HEK293 (cell line): ENCODE results near the gene PPP2R2D.
A peak's percentile ranks its signal among the peaks of the same experiment; 100 is the strongest.

Experiments used
- CTCF ChIA-PET: fragments of 350-600 bp; formaldehyde crosslinking; extraction: SDS; loops from one replicate; lab custom pipeline; 2021; ENCODE audit warnings: antibody characterized with exemption; lab: Yijun Ruan, JAX
- POLR2A ChIA-PET: fragments of 300-600 bp; formaldehyde crosslinking; extraction: SDS; loops from one replicate; lab custom pipeline; 2020; ENCODE audit warnings: antibody characterized with exemption, inconsistent platforms; lab: Yijun Ruan, JAX
- H3K27ac ChIP-seq: fragments of 200-500 bp; sonication (Bioruptor generic); 2 replicates; pipeline ENCODE4 v1.5.1; 2014; ENCODE audit warnings: low read depth, low read length, control low read depth, inconsistent platforms; ENCODE audit errors: extremely low read depth
- H3K36me3 ChIP-seq, 2 experiments: fragments of 200-500 bp in 1 of 2; sonication (Bioruptor generic) in 1 of 2; 1 replicate in 1 of 2; 2 replicates in 1 of 2; pipeline ENCODE4 v1.5.1; 2014 to 2017; ENCODE audit warnings: inconsistent platforms in 2 of 2, low read length in 2 of 2; ENCODE audit not compliant: control insufficient read depth in 2 of 2, insufficient read depth in 1 of 2
- H3K4me1 ChIP-seq: fragments of 200-500 bp; sonication (Bioruptor generic); 2 replicates; pipeline ENCODE4 v1.5.1; 2014; ENCODE audit warnings: mild to moderate bottlenecking, low read length, inconsistent platforms; ENCODE audit not compliant: control insufficient read depth, insufficient read depth
- H3K4me3 ChIP-seq: 2 replicates; pipeline ENCODE4 v1.5.1; 2011; ENCODE audit warnings: low read depth, mild to moderate bottlenecking, control low read depth, low read length, moderate library complexity
- H3K9me3 ChIP-seq: fragments of 200-500 bp; sonication (Bioruptor generic); 2 replicates; pipeline ENCODE4 v1.5.1; 2014; ENCODE audit warnings: low read depth, low read length, inconsistent platforms; ENCODE audit not compliant: control insufficient read depth, insufficient read depth
- ATF2 ChIP-seq: fragments of 450-650 bp; formaldehyde crosslinking; IDR thresholded peaks from 2 replicates; pipeline ENCODE4 v1.5.1; 2016; ENCODE audit warnings: missing biosample characterization, missing genetic modification characterization, low read depth
- GLI2 ChIP-seq: fragments of 450-650 bp; formaldehyde crosslinking; IDR thresholded peaks from 2 replicates; pipeline ENCODE4; 2017; ENCODE audit warnings: missing biosample characterization, missing genetic modification characterization, low read depth, borderline replicate concordance
- GLIS1 ChIP-seq: fragments of 450-650 bp; formaldehyde crosslinking; IDR thresholded peaks from 2 replicates; pipeline ENCODE4 v1.5.1; 2016; ENCODE audit warnings: missing biosample characterization, missing genetic modification characterization
- HOXC10 ChIP-seq: sonication (generic); formaldehyde crosslinking; IDR thresholded peaks from 2 replicates; pipeline ENCODE4 v1.8.1; 2023; ENCODE audit warnings: mild to moderate bottlenecking, missing genetic modification reagents
- IKZF3 ChIP-seq: fragments of 450-650 bp; IDR thresholded peaks from 2 replicates; pipeline ENCODE4 v1.5.0; 2018; ENCODE audit warnings: missing biosample characterization, mild to moderate bottlenecking, missing genetic modification characterization, moderate library complexity
- PRDM1 ChIP-seq: fragments of 450-650 bp; formaldehyde crosslinking; IDR thresholded peaks from 2 replicates; pipeline ENCODE4; 2016; ENCODE audit warnings: missing biosample characterization, missing genetic modification characterization
- TRIM28 ChIP-seq: IDR thresholded peaks from 2 replicates; pipeline ENCODE4 v1.6.1; 2011; ENCODE audit warnings: low read length, control low read depth, borderline replicate concordance
- YY1 ChIP-seq: fragments of 450-650 bp; formaldehyde crosslinking; IDR thresholded peaks from 2 replicates; pipeline ENCODE4 v1.5.1; 2018; ENCODE audit warnings: missing biosample characterization, missing genetic modification characterization
- ZBTB21 ChIP-seq: fragments of 450-650 bp; formaldehyde crosslinking; IDR thresholded peaks from 2 replicates; pipeline ENCODE4 v1.5.1; 2017; ENCODE audit warnings: missing biosample characterization, missing genetic modification characterization
- ZIC2 ChIP-seq: fragments of 450-650 bp; formaldehyde crosslinking; IDR thresholded peaks from 2 replicates; pipeline ENCODE4 v1.5.1; 2016; ENCODE audit warnings: missing biosample characterization, missing genetic modification characterization
- ZNF10 ChIP-seq: fragments of 450-650 bp; formaldehyde crosslinking; IDR thresholded peaks from 2 replicates; pipeline ENCODE4 v1.5.1; 2017; ENCODE audit warnings: missing biosample characterization, missing genetic modification characterization
- ZNF16 ChIP-seq: fragments of 450-650 bp; formaldehyde crosslinking; IDR thresholded peaks from 2 replicates; pipeline ENCODE4 v1.5.1; 2016; ENCODE audit warnings: low read depth, missing biosample characterization, missing genetic modification characterization
- ZNF18 ChIP-seq: fragments of 450-650 bp; formaldehyde crosslinking; IDR thresholded peaks from 2 replicates; pipeline ENCODE4 v1.5.1; 2016; ENCODE audit warnings: missing biosample characterization, missing genetic modification characterization
- ZNF221 ChIP-seq: fragments of 450-650 bp; formaldehyde crosslinking; IDR thresholded peaks from 2 replicates; pipeline ENCODE4 v1.5.1; 2017; ENCODE audit warnings: missing biosample characterization, missing genetic modification characterization, borderline replicate concordance
- ZNF341 ChIP-seq: fragments of 450-650 bp; formaldehyde crosslinking; IDR thresholded peaks from 2 replicates; pipeline ENCODE4; 2016; ENCODE audit warnings: low read depth, missing biosample characterization, missing genetic modification characterization
- ZNF366 ChIP-seq: fragments of 450-650 bp; formaldehyde crosslinking; conservative IDR thresholded peaks from 2 replicates; pipeline ENCODE4 v1.5.1; 2016; ENCODE audit warnings: missing biosample characterization, missing genetic modification characterization
- ZNF391 ChIP-seq: fragments of 450-650 bp; formaldehyde crosslinking; IDR thresholded peaks from 2 replicates; pipeline ENCODE4 v1.5.1; 2016; ENCODE audit warnings: low read depth, missing biosample characterization, missing genetic modification characterization, borderline replicate concordance
- ZNF513 ChIP-seq: fragments of 450-650 bp; IDR thresholded peaks from 2 replicates; pipeline ENCODE4 v1.5.1; 2018; ENCODE audit warnings: missing biosample characterization, missing genetic modification characterization
- ZNF514 ChIP-seq: fragments of 450-650 bp; formaldehyde crosslinking; IDR thresholded peaks from 2 replicates; pipeline ENCODE4 v1.5.1; 2016; ENCODE audit warnings: missing biosample characterization, missing genetic modification characterization
- ZNF521 ChIP-seq: fragments of 450-650 bp; formaldehyde crosslinking; IDR thresholded peaks from 2 replicates; pipeline ENCODE4 v1.5.1; 2017; ENCODE audit warnings: missing biosample characterization, mild to moderate bottlenecking, missing genetic modification characterization
- ZNF571 ChIP-seq: fragments of 450-650 bp; formaldehyde crosslinking; IDR thresholded peaks from 2 replicates; pipeline ENCODE4 v1.5.0; 2017; ENCODE audit warnings: missing biosample characterization, missing genetic modification characterization
- ZNF600 ChIP-seq: fragments of 450-650 bp; formaldehyde crosslinking; IDR thresholded peaks from 2 replicates; pipeline ENCODE4 v1.5.1; 2016; ENCODE audit warnings: missing biosample characterization, missing genetic modification characterization
- ZNF629 ChIP-seq: fragments of 450-650 bp; formaldehyde crosslinking; IDR thresholded peaks from 2 replicates; pipeline ENCODE4 v1.5.1; 2017; ENCODE audit warnings: missing biosample characterization, missing genetic modification characterization
- ZNF707 ChIP-seq: fragments of 450-650 bp; formaldehyde crosslinking; IDR thresholded peaks from 2 replicates; pipeline ENCODE4 v1.5.1; 2016; ENCODE audit warnings: missing biosample characterization, missing genetic modification characterization
- ZNF791 ChIP-seq: fragments of 450-650 bp; formaldehyde crosslinking; IDR thresholded peaks from 2 replicates; pipeline ENCODE4 v1.5.1; 2016; ENCODE audit warnings: missing biosample characterization, missing genetic modification characterization
- ZSCAN30 ChIP-seq: fragments of 450-650 bp; IDR thresholded peaks from 2 replicates; pipeline ENCODE4 v1.5.1; 2018; ENCODE audit warnings: missing biosample characterization, mild to moderate bottlenecking, missing genetic modification characterization, moderate library complexity
- TF ChIP-seq, protein P1 (sequence below): fragments of 450-650 bp; formaldehyde crosslinking; IDR thresholded peaks from 2 replicates; pipeline ENCODE4 v1.5.1; 2017; ENCODE audit warnings: missing biosample characterization, missing genetic modification characterization

Gene PPP2R2D

GRCh38 chr10:131933016-131933695 lies 32.3 kb downstream of the PPP2R2D start:
- H3K27ac ChIP-seq, result no peak overlapping the region
- TF ChIP-seq TRIM28 (0 out of 2 replicates have a peak, but pooled peaks have one; percentile 77), ZNF791 (tag by site-specific recombination) (no peak), ZIC2 (tag by site-specific recombination) (peak; percentile 83), ZNF391 (tag by site-specific recombination) (no peak), ZNF366 (tag by site-specific recombination) (no peak), ZNF707 (tag by site-specific recombination) (no peak), ZNF571 (tag by site-specific recombination) (no peak), ZNF341 (tag by site-specific recombination) (peak; percentile 74)
- TF ChIP-seq, protein P1, sequence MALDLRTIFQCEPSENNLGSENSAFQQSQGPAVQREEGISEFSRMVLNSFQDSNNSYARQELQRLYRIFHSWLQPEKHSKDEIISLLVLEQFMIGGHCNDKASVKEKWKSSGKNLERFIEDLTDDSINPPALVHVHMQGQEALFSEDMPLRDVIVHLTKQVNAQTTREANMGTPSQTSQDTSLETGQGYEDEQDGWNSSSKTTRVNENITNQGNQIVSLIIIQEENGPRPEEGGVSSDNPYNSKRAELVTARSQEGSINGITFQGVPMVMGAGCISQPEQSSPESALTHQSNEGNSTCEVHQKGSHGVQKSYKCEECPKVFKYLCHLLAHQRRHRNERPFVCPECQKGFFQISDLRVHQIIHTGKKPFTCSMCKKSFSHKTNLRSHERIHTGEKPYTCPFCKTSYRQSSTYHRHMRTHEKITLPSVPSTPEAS, result no peak
- TF ChIP-seq, all 188 proteins: peak for 3
- ChIA-PET CTCF (interaction anchor here (0.6 to 0.7 kb wide), 2 partner anchors 34 to 229 kb away, joined by 3 to 5 read pairs; no protein-coding TSS in a partner anchor), POLR2A (no interaction called here)
- H3K9me3 ChIP-seq, result no peaks in the 10 kb centered on the region
- H3K4me3 ChIP-seq, result no peak overlapping the region
- H3K4me1 ChIP-seq, result 0 out of 2 replicates have a peak, but pooled peaks cover 2% of the 10 kb centered on the region
- peaks cover 4 to 39% of the 10 kb centered on the region in 2 experiments; a peak in 2 of 3 replicates for H3K36me3 ChIP-seq

GRCh38 chr10:131933696-131934086 lies 32.9 kb downstream of the PPP2R2D start:
- CTCF ChIA-PET, result interaction anchor here (0.7 kb wide), 1 partner anchor 34 kb away, joined by 5 read pairs; no protein-coding TSS in a partner anchor
- Histone ChIP-seq H3K4me3 (no peak overlapping the region), H3K36me3 (peaks cover 4 to 44% of the 10 kb centered on the region in 2 experiments; a peak in 2 of 3 replicates), H3K27ac (no peak overlapping the region), H3K4me1 (0 out of 2 replicates have a peak, but pooled peaks cover under 1% of the 10 kb centered on the region), H3K9me3 (no peaks in the 10 kb centered on the region)
- POLR2A ChIA-PET, result no interaction called here
- TF ChIP-seq ZNF514 (tag by site-specific recombination), result no peak
- TF ChIP-seq ZNF571 (tag by site-specific recombination), result no peak
- no peak for TF ChIP-seq ZNF18 (tag by site-specific recombination)
- peak; percentile 47; the same call in 1 of the 2 replicates for TF ChIP-seq ZSCAN30 (tag by site-specific recombination)
- TF ChIP-seq ZNF521, result no peak
- 0 out of 2 replicates have a peak, but pooled peaks have one; percentile 12 for TF ChIP-seq GLIS1
- no peak for TF ChIP-seq ZNF341 (tag by site-specific recombination)
- TF ChIP-seq YY1, result no peak
- TF ChIP-seq ZNF629 (tag by site-specific recombination), result peak; percentile 83
- TF ChIP-seq, protein P1, result no peak
- TF ChIP-seq ZNF600 (tag by site-specific recombination), result peak; percentile 45; the same call in 1 of the 2 replicates
- TF ChIP-seq PRDM1 (tag by site-specific recombination), result no peak
- TF ChIP-seq IKZF3 (tag by site-specific recombination), result no peak
- no peak for TF ChIP-seq ZNF221
- no peak for TF ChIP-seq GLI2
- peak; percentile 94 for TF ChIP-seq ATF2 (tag by site-specific recombination)
- TF ChIP-seq ZNF16, result no peak
- TF ChIP-seq ZNF10 (tag by site-specific recombination), result no peak
- TF ChIP-seq ZBTB21 (tag by site-specific recombination), result 0 out of 2 replicates have a peak, but pooled peaks have one; percentile 18
- no peak for TF ChIP-seq HOXC10 (CRISPR knock-in tag)
- no peak for TF ChIP-seq ZNF513
